SH-SY5Y (cell line): ENCODE measurements around the gene MAP1LC3B2.

Source experiments
- GATA2 ChIP-seq: IDR thresholded peaks from 2 replicates; pipeline ENCODE4 v1.6.1; 2011; ENCODE audit warnings: mild to moderate bottlenecking, low read depth, low read length
- GATA3 ChIP-seq: IDR thresholded peaks from 2 replicates; pipeline ENCODE4 v1.6.1; 2011; ENCODE audit warnings: low read depth, mild to moderate bottlenecking, low read length, moderate library complexity

DNA sequence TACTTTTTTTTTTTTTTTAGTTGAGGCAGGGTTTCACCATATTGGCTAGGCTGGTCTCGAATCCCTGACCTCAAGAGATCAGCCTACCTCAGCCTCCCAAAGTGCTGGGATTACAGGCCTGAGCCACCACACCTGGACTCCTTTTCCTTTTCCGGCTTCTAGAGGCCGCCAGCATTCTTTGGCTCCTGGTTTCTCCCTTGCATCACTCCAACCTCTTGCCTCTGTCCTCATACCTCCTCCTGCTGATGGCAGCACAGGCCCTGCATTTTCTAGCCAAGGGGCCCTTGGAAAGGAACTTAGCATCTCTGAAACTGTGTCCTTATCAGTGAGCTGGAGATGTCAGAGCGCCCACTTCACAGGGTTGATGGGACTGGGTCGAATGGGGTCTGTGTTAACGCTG is 53.3 kb downstream of the MAP1LC3B2 start:
- no peak for TF ChIP-seq GATA3
- TF ChIP-seq GATA2 = no peak
